Stimulated activated CD4-positive, alpha-beta T cell treated with anti-CD3 and anti-CD28 coated beads, Interleukin-15, amount 100 ng/mL, for 24 hours (primary cell): ENCODE data around the gene IL26.

ENCODE experiments used
- DNase-seq: peaks from one replicate; pipeline ENCODE4 v3.0.0-alpha.2; 2020

The IL26 gene

GRCh38 chr12:68225576-68226476 lies at the start of gene IL26:
Gene IL26 (minus strand): TSS chr12:68225810. CDS start chr12:68225756, 54 bp downstream.
- no peak for DNase-seq

- DNase-seq, result no peak
Measured at GRCh38 chr12:68272732-68273131, 47.1 kb upstream of the IL26 start.

GRCh38 chr12:68271346-68271745 lies 45.7 kb upstream of the IL26 start:
- DNase-seq, result no peak

- no peak for DNase-seq
Measured at GRCh38 chr12:68270358-68270757, 44.7 kb upstream of the IL26 start.

- DNase-seq, result no peak
Measured at GRCh38 chr12:68269779-68270178, 44.2 kb upstream of the IL26 start.

GRCh38 chr12:68268967-68269366 lies 43.4 kb upstream of the IL26 start:
- DNase-seq, result no peak

- DNase-seq, result no peak
Measured at GRCh38 chr12:68267892-68268396, 42.3 kb upstream of the IL26 start.

GRCh38 chr12:68264857-68265256 lies 39.2 kb upstream of the IL26 start:
- no peak for DNase-seq

- no peak for DNase-seq
Measured at GRCh38 chr12:68264158-68264855, 38.7 kb upstream of the IL26 start.

- no peak for DNase-seq
Measured at GRCh38 chr12:68263366-68263765, 37.8 kb upstream of the IL26 start.

- no peak for DNase-seq
Measured at GRCh38 chr12:68261896-68262295, 36.3 kb upstream of the IL26 start.

- DNase-seq, result no peak
Measured at GRCh38 chr12:68260153-68260552, 34.5 kb upstream of the IL26 start.

GRCh38 chr12:68259318-68259940 lies 33.8 kb upstream of the IL26 start:
- DNase-seq, result peak; percentile 48

GRCh38 chr12:68253504-68253903 lies 27.9 kb upstream of the IL26 start, which contains the start of gene IL22:
Gene IL22 (minus strand): TSS chr12:68253604. CDS start chr12:68253448, 156 bp downstream.
- no peak for DNase-seq

- DNase-seq, result no peak
Measured at GRCh38 chr12:68252077-68252476, 26.5 kb upstream of the IL26 start.

- no peak for DNase-seq
Measured at GRCh38 chr12:68250454-68250853, 24.8 kb upstream of the IL26 start.

GRCh38 chr12:68247785-68248184 lies 22.2 kb upstream of the IL26 start:
- no peak for DNase-seq

GRCh38 chr12:68246350-68246749 lies 20.7 kb upstream of the IL26 start:
- DNase-seq, result no peak

- no peak for DNase-seq
Measured at GRCh38 chr12:68245180-68246021, 19.8 kb upstream of the IL26 start.

- DNase-seq, result no peak
Measured at GRCh38 chr12:68242777-68243176, 17.2 kb upstream of the IL26 start.

GRCh38 chr12:68240975-68241374 lies 15.4 kb upstream of the IL26 start:
- peak; percentile 68 for DNase-seq

- DNase-seq, result no peak
Measured at GRCh38 chr12:68240079-68240478, 14.5 kb upstream of the IL26 start.
